HG03354 (cell line): ENCODE measurements around the gene LSP1.

ENCODE experiments used
- ATAC-seq: cut with Tn5 transposase; IDR thresholded peaks from one replicate; pipeline ENCODE4 v1.9.1; 2021; ENCODE audit warnings: mild to moderate bottlenecking; ENCODE audit not compliant: unreplicated experiment, poor library complexity, severe bottlenecking

Gene LSP1

DNA sequence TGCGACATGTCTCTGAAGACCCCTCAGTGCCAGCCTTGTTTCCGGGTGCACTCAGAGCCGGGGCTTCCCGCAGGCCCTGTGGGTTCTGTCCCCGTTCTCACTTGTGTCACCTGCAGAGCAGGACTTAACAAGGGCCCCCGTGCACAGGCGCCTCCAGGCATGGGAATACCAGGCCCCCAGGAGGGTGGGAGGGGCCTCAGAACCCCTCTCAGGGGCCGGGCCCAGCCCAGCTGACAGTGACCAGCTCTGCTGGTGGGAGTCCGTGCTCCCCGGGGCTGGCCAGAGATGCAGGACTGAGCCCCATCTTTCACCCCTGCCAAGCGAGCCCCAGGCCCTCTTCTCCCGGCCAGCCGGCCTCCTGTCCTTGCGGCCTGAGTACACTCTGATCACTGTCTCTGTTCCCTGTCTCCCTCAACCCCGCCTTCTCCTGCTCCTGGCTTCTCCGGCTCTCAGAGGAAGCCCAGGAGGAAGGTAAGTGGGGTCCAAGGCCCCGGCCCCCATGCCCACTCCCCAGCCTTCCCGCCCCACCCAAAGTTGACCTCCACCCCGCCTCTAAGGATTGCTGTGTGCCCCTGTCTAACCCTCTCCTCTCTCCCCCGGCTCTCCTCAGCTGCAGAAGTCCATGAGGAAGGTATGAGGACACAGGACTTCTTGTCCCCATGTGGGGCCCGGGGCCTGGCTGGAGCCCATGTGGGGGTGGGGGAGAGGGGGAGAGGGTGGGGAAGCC is 71.9 kb downstream of the LSP1 start:
- ATAC-seq = no peak

DNA sequence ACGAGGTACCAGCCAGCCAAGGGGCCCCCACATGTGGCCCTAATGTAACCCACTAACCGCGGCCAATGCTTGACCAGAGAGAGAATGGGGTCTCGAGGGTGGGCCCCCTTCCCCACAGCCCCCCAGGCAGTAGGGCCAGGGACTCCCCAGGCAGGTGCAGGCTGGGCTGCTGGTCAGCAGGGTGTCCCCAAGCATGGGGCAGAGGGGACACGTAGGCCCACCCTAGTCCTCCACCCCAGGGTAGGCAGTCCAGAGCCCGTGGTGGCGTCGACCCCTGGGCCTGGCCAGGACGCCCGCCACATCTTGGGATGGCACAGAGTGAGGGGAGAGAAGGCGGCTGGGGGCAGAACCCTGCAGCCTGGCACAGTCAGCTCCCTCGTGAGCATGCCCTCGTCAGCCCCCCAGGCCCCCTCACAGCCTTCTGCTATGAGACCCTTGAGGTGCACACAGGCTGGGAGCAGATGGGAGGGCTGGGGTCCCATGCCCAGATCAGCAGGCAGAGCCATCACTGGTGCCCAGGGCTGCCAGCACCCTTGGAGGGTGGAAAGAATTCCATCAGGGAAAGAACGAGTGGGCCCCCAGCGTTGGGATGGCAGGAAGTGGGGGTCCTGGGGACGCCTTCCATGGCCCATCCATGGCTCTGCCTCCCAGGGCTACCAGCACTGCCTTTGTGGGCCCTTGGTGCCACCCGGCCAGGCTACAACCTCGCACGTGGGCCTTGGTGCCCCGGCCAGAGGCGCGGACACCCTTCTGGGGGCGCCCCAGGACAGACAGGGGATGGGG is 72.7 kb downstream of the LSP1 start:
- no peak for ATAC-seq

DNA sequence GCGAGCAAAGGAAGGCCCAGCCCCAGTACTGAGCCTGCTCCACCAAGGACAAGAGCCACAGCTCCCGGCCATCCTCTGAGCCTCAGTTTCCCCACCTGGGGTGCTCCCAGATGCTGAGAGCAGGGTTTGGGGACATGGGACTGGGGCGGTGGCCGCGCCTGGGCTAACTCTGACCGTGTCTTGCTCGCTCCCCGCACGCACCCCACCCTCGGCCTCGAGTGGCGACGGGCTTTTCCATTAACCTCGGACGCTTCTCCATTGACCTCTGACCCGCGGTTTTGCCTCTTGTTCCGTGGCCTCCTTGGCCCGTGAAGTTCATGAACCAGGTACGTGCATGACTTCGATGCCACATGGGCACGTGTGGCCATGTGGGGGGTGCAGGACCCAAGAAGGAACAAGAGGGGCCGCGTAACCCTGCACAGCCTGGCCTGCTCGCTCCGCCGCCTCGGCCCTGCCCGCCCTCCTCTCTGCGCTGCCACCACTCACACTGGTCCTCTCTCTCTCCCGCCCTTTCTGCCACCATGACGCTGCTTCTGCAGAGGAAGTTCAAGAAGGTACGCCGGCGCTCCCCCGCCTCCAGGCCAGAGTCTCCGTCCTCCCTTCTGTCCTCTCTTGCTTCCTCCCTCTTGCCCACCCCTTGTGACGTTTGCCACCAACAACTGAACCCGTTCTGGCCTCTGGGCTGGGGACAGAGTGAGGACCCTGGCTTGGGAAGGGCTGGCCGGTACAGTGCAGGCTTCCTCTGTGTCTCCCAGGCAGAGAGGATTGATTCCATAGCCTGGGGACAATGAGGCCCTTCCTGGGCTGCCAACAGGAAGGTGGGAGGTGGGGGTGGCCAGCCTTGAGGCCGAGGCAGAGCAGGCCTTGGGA is 73.5 kb downstream of the LSP1 start:
- ATAC-seq = no peak

GRCh38 chr11:1927026-1927847 is 74.4 kb downstream of the LSP1 start:
- ATAC-seq = no peak

DNA sequence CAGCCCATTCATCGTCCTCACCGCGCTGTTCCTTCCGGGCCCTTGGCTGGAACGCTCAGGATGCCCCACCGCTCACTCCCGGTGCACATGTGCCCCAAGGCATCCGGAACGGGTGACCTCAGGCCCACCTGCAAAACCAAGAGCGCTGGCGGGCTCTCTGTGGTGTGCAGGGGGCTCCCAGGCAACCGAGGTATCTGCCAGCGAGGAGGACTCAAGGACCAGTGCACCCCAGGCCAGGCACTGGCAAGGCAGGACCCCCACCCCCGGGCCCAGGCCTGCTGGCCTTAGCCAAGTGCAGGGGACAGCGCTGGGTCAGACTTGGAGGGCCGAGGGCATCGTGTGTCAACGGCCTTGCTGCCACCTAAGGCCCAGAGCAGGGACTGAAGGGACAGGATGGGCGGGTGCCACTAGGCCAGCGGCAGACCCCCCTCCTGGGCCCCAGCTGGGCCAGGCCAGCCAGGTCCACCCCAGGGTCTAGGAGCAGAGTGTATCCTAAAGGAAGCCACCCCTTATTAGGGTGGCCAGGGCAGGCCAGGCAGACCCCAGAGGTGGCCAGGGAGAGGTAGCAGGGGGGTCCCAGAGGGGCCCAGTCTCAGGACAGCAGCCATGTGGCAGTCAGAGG is 75.1 kb downstream of the LSP1 start:
- no peak for ATAC-seq

- no peak for ATAC-seq
These were observed 75.6 kb downstream of the LSP1 start for GRCh38 chr11:1928470-1928890.

DNA sequence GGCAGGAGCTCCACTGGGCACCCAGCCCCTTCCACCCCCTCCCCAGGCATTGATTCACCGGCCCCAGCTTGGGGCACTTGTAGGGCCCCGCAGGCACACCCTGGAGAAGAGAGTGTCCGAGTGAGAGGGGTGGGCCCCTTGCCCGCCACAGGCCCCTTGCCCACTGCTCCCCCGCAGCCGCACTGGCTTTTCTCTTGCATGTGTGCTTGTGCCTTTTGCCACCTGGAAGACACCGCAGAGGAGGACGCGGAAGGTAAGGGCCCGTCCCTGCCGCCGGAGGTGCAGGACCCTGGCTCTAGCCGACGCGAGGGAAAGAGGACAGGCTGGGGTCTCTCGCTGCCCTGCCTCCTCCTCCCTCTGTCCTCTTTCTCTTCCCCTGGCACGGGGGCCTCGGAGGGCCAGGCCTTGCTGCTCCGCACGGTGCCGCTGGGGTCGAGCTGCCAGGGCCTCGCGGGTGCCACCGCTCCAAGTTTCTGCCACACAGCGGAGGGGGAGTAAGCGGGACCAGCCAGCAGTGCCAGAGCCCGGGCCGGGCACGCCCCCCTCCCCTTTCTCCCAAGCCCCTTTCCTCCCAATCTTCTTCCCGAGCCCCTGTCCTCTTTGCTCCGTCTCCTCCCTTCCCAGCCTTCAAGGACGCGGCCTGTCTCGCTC is 76.1 kb downstream of the LSP1 start:
- no peak for ATAC-seq

DNA sequence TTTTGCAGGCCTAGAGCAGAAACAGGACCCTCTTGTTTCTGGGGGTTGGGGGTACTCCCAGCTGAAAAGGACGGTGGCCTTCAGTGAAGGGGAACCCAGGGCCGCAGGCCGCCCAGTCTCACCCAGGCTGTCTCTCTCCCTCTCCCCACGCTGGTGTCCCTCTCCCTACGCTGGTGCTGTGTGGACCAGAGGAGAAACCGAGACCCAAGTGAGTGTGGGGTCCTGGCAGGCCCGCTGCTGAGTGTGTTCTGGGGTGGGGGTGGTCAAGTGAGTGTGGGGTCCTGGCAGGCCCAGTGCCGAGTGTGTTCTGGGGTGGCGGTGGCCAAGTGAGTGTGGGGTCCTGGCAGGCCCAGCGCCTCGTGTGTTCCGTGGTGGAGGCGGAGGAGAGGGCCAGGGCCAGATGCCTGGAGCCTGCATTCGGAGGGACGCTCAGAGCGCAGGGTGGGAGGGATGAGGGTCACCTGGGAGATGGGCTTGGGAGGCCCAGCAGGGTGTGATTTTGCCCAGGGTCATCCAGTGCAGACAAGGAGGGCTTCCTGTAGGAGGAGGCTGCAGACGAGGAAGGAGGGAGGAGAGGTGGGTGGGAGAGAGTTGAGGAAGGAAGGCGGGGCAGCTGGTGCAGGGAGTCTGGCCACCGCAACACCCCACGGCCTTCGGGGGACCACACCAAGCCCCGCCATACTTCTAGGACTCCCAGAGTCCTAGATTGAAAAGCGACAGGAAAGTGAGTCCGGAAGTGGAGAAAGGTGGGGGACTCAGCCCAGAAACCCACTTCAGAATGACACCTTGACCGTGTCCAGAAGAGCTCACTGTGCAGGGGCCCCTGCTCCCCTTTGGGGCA is 77.0 kb downstream of the LSP1 start:
- no peak for ATAC-seq

DNA sequence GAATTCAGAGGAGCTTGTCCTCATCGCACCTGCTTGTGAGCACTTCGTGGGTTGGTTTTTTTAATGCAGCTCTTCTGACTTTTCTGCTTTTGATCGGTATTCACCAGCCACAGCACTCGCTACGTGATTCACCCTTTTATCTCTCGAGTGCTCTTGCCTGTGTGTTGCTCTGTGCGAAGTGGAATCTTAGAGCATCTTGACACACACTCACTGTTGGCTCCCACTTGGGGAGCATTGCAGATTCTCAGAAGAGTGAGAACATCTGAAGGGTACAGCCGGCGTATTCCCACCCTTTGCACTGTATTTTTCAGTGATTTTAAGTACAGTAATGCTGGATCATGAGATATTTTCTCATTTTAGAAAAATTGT is 77.6 kb downstream of the LSP1 start:
- no peak for ATAC-seq

- no peak for ATAC-seq
These were observed 78.6 kb downstream of the LSP1 start for GRCh38 chr11:1931341-1932104.

DNA sequence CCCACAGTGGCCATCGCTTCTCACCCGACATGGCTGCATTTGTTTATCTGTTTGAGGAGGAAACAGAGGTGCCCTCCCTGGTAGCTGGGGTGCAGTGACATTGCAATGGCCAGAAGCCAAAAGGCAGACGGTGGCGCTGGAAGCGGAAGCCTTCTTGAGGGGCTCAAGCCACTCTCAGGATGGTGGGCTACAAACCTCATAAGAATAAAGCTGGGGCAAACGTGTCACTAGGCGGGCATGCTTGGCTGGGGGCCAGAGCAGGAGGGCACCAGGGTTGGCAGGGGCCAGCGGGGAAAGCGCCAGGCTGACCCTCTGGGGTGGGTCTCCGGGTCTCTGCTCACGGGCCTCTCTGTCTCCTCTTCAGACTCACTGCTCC is 79.2 kb downstream of the LSP1 start:
- no peak for ATAC-seq

GRCh38 chr11:1932681-1933080 is 79.8 kb downstream of the LSP1 start:
- ATAC-seq = no peak

DNA sequence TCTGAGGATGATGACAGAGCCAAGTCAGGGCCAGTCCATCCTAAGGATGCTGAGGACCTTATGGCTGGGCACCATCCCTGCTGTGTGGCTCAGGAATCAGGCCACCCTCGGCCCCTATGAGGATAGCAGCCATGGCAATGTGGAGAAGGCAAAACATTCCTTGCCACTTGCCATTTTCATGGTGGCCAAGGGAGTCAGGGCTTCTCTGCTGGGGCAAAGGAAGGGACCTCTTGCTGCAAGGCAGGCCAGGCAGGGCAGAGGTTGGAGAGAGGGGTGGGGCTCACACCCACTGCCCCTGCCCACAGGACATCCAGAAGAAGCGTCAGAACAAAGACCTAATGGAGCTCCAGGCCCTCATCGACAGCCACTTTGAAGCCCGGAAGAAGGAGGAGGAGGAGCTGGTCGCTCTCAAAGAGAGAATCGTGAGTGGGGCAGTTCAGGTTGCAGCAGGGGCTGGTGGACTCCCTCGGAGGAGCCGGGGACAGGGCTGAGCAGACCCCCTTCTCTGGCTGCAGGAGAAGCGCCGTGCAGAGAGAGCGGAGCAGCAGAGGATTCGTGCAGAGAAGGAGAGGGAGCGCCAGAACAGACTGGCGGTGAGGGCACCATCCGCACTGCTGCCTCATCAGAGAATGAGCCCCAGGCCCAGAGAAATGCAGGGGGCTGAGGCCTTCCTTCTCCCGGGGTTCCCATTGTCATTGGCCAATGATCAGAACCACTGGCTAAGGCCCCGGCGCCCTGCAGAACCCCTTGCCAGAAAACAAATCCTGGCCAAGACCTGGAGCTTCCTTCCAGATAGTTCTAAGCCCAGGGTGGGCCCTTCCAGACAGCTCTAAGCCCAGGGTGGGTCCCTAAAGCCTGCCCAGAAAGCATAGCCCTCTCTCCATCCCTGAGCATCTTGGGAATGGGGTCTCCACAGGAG is 80.8 kb downstream of the LSP1 start:
- no peak for ATAC-seq

- ATAC-seq = no peak
These were observed 81.7 kb downstream of the LSP1 start for GRCh38 chr11:1934335-1935155.
